ENCODE data around the gene UHRF1. TPM values are rescaled to one million over a fixed set of nuclear protein-coding genes. Genes with fewer than 3 reads are reported as not detected.

The UHRF1 gene
- total and polyA plus RNA-seq, 2 of the 13 experiments (the other 11 are each of a cell fraction or from before 2014, with no cell fraction given): 6.8 to 78.4 TPM

DNA sequence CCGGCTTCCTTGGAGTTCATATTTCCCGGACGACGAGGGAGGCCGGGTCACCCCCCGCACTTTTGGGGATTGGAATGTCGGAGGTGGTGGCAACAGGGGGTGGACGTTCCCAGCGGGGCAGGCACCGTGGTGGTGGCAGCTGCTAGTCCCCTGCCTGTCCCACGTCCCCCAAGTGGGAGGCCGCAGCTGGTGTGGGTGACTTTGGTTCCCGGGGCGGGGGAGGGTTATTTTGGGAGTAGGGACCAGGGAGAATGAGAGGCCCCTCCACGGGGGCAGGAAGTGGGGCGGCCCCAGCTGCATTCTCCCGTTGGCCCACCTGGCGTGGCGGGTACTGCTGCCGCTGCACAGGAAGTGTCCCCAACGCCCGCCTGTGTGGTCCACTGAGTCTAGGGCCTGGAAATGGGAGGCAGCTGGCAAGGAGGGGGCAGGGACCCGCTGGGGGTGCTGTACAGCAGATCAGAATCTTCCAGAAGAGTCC lies 30.8 kb upstream of the UHRF1 start:
- ATAC-seq (no peak; the same call in 1 of the 3 replicates), DNase-seq (ENCODE audit: low spot score) (no peak), FAIRE-seq (no peak)
- Histone ChIP-seq H2AFZ (ENCODE audit: low read length) (no peak overlapping the region), H3K9ac (ENCODE audit: insufficient read depth, low read depth, low read length) (no peak overlapping the region), H3K79me2 (ENCODE audit: insufficient read depth, low read length) (no peaks in the 10 kb centered on the region), H3K4me3 (replicated peaks in 1 of 3; ENCODE audit: insufficient read depth in 1 of 3, low read depth in 2 of 3, low read length in 3 of 3) (no peak overlapping the region; a peak in 1 of 6 replicates), H3K27me3 (ENCODE audit: control insufficient read depth in 1 of 2, insufficient read depth in 2 of 2, low read length in 2 of 2) (peaks cover 1 to 4% of the 10 kb centered on the region in 2 experiments; a peak in 3 of 5 replicates), H3K4me1 (ENCODE audit: insufficient read depth, low read length) (peaks cover 17% of the 10 kb centered on the region; the same call in 1 of the 2 replicates), H4K20me1 (ENCODE audit: insufficient read depth, low read length) (no peaks in the 10 kb centered on the region), H3K4me2 (ENCODE audit: low read depth, low read length) (no peak overlapping the region), H3K36me3 (replicated peaks in 1 of 2; ENCODE audit: control insufficient read depth in 1 of 2, insufficient read depth in 2 of 2, low read length in 2 of 2) (no peaks in the 10 kb centered on the region), H3K9me3 (ENCODE audit: low read length) (no peaks in the 10 kb centered on the region), H3K27ac (ENCODE audit: extremely low read length, insufficient read depth, low read length) (no peak overlapping the region)
- no TSS peak for BruUV-seq (replicated peaks)
- ChIA-PET CTCF (ENCODE audit: low intra/inter-chr PET ratio, low total read pairs) (no interaction called here), POLR2A (no interaction called here)
- no peak for TF ChIP-seq CHD4 (IDR thresholded peaks at IDR 0.05; ENCODE audit: borderline replicate concordance, low read length)
- TF ChIP-seq IRX3 (CRISPR knock-in tag; IDR thresholded peaks at IDR 0.05; ENCODE audit: borderline replicate concordance, low read depth): no peak
- TF ChIP-seq POGK (CRISPR knock-in tag; conservative IDR thresholded peaks at IDR 0.05): no peak
- no peak for TF ChIP-seq CTCF (CRISPR knock-in tag; IDR thresholded peaks at IDR 0.05)
- TF ChIP-seq ZBTB33 (CRISPR knock-in tag; IDR thresholded peaks at IDR 0.05): peak; percentile 27; the same call in 1 of the 2 replicates
- TF ChIP-seq ZNF510 (CRISPR knock-in tag; IDR thresholded peaks at IDR 0.05; ENCODE audit: low read depth): no peak
- intact Hi-C loops (cut with micrococcal nuclease; ENCODE audit: unreplicated experiment) (no loop called here), in situ Hi-C loops (cut with HindIII; ENCODE audit: extremely low pct_ligation_motif_present, low pct_unique_long_range_greater_than_20kb) (loop anchor here (10.0 kb wide), 1 partner anchor 156 kb away; no protein-coding TSS in a partner anchor)
- whole genome bisulfite sequencing (ENCODE audit: low lambda C conversion rate): 41% methylated on average over 21 of the region's 23 CpGs
